Fibroblast of the aortic adventitia (primary cell): Measurements from ENCODE around the gene MYH13. TPM values are rescaled to one million over a fixed set of nuclear protein-coding genes. Genes with fewer than 3 reads are reported as not detected.

ENCODE experiments used
- DNase-seq: peaks from one replicate; pipeline ENCODE4 v3.0.0-alpha.2; 2010; ENCODE audit warnings: low read depth
- H3K4me3 ChIP-seq: 2 replicates; pipeline ENCODE4 v1.5.1; 2011; ENCODE audit warnings: low read depth, mild to moderate bottlenecking, control low read depth, low read length, moderate library complexity
- total RNA-seq: library from RNA; depleted of rRNA; stranded (reverse); fragments of >200 nt; gene quantifications from 2 replicates; pipeline ENCODE4 v1.2.3, GENCODE V29; 2012; ENCODE audit warnings: low replicate concordance
- TF ChIP-seq, protein P1 (sequence below): IDR thresholded peaks from 2 replicates; pipeline ENCODE4 v1.5.1; 2011; ENCODE audit warnings: mild to moderate bottlenecking, low read length, control low read depth, inconsistent platforms; ENCODE audit not compliant: insufficient read depth

MYH13 gene
- total RNA-seq, 1 donor = not detected

GRCh38 chr17:10280068-10280467 is 92.7 kb downstream of the MYH13 start:
- no peak for DNase-seq
- TF ChIP-seq, protein P1, sequence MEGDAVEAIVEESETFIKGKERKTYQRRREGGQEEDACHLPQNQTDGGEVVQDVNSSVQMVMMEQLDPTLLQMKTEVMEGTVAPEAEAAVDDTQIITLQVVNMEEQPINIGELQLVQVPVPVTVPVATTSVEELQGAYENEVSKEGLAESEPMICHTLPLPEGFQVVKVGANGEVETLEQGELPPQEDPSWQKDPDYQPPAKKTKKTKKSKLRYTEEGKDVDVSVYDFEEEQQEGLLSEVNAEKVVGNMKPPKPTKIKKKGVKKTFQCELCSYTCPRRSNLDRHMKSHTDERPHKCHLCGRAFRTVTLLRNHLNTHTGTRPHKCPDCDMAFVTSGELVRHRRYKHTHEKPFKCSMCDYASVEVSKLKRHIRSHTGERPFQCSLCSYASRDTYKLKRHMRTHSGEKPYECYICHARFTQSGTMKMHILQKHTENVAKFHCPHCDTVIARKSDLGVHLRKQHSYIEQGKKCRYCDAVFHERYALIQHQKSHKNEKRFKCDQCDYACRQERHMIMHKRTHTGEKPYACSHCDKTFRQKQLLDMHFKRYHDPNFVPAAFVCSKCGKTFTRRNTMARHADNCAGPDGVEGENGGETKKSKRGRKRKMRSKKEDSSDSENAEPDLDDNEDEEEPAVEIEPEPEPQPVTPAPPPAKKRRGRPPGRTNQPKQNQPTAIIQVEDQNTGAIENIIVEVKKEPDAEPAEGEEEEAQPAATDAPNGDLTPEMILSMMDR = no peak
- no peak overlapping the region for H3K4me3 ChIP-seq

GRCh38 chr17:10278218-10278617 is 94.6 kb downstream of the MYH13 start:
- TF ChIP-seq, protein P1 = no peak
- DNase-seq = no peak
- H3K4me3 ChIP-seq = peak overlapping the region; percentile 31

- no peak overlapping the region for H3K4me3 ChIP-seq
- TF ChIP-seq, protein P1 = no peak
- DNase-seq = no peak
These were observed 96.4 kb downstream of the MYH13 start for GRCh38 chr17:10276436-10276835.

DNA sequence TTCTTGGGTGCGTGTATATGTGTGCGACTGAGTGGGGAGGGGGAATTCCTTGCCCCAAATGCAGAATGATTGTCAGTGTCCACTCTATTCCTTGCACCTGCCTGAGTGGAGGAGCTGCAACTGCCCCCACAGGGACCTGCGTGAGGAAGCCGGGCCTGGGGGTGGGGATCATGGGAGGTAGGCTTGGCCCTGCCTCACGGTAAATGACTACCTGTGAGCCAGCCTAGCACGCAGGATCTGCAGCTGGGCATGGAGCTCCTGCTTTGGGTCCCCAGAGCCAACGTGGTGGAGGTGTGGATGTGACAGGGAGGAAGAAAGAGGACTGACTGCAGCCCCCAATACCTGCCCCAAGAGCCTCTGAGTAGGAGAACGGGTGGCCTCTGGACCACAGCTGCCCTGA is 97.4 kb downstream of the MYH13 start:
- TF ChIP-seq, protein P1 = no peak
- DNase-seq = no peak
- no peak overlapping the region for H3K4me3 ChIP-seq

- TF ChIP-seq, protein P1 = no peak
- peak; percentile 82 for DNase-seq
- H3K4me3 ChIP-seq = no peak overlapping the region
These were observed 101.7 kb downstream of the MYH13 start for GRCh38 chr17:10271106-10271562.

DNA sequence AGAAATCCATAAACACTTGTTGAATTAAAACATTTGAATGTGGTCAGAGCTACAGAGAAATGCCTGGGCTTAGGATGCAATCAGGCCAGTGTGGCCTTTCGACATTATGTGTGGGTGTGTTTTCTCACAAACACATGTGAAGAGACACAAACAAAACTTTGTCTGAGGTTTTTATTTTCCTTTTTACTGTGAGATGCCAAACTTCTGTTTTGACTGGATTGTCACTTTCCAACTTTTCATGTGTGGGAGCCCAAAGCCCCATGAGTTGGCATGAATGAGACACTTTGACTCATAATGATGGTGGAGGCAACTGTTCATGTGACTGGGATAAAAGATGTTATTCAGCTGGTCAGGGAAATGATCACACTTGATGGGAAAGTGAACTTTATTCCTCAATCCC is 102.5 kb downstream of the MYH13 start:
- no peak for DNase-seq
- H3K4me3 ChIP-seq = no peak overlapping the region
- TF ChIP-seq, protein P1 = no peak

GRCh38 chr17:10268005-10268404 is 104.8 kb downstream of the MYH13 start:
- peak; percentile 55 for DNase-seq
- TF ChIP-seq, protein P1 = no peak
- H3K4me3 ChIP-seq = no peak overlapping the region
